ENCODE data around the gene PROSER1.
"Not testable (repeated sequence)": the region's sequence is repeated elsewhere in the genome, so short reads cannot be mapped to it uniquely, and the experiment has no call there.

PROSER1 gene

DNA sequence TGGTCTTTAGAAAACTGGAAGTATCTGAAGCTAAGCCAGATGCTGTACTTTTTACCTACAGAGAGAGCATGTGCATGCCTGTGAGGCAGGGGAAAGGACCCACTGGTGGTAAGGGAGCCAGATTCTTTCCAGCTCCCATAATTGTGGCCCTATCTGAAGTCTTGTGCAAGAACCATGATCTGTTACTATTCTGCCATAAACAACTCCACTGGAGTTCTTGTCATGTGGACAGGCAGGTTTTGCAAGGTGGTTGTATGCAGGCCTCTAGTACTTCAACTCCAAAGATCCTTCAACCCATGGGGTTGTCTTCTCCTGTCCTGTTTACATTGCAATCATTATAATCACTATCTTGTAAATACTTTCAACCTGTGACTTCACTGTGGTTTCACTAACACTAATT, 14.1 kb downstream of the PROSER1 start:
- no peak for DNase-seq

DNA sequence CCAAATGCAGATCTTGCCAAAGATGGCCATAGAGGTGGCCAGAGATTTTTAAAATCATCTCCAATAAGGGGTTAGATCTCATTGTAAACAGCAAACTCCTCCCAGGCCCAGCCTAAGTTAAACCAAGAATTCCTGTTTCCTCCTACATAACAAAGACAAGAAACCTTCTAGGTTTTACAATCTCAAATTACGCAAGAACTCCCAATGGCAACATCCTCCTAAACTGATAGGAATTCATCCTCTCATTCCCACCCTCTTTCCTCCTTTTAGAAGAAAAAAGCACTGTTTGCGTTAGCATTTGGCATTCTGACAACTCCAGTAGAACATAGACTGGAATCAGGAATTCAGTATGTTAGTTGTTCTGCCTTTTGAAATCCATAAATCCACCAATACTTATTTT, 14.6 kb downstream of the PROSER1 start:
- no peak for DNase-seq

DNA sequence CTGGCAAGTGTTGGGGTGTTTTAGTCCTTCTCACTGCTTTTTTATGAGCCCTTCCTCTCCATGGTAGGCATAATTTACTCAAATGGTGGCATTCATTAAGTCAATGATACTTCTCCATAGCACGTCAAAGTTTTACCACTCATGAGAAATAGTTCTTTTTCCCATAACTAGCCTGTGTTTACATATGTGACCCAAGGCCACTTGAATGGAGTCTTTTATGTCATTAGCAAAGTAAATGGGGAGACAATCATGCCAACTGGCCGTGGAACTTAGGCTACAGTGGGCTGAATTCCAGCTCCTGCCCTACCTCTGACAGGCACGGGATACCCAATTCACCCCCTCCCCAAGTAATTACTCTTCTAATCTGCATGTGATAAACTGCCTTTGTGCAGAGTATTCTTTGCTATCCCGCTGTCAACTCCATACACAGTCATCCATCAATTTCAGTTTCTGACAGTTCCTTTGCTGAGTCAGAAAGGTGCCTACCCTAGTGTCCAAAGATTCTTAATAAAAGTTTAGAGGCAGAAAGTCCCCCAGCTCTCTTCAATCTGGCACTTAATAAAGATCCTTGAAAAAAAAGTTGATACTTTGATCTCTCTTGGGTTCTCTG, 16.9 kb downstream of the PROSER1 start:
- no peak for DNase-seq

- peak in 1 of 2 donors; percentile 19 for DNase-seq
Observed at GRCh38 chr13:39016787-39017186, 21.1 kb downstream of the PROSER1 start.

- DNase-seq: no peak
Observed at GRCh38 chr13:39016087-39016486, 21.8 kb downstream of the PROSER1 start.

DNA sequence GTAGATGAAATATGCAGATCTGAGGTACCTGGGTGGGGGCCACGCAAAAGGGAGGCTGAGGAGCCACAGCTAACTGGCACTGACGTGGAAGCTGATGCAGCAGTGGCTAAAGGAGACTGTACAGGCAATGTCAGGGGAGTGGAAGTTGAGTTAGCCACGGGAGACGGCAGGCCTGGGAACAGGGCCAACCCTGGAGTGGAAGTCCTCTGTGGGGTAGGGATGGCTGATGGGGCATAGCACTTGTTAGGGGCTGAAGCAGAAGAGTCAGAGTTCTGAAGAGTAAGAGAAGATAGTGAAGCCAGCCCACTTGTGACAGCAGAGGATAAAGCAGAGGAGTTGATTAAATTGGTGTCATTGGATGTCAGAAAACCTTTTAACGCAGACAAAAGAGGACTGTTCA, 24.4 kb downstream of the PROSER1 start:
- DNase-seq: no peak

- no peak for DNase-seq
Observed at GRCh38 chr13:39012608-39013007, 25.3 kb downstream of the PROSER1 start.

GRCh38 chr13:39006371-39007111, 31.3 kb downstream of the PROSER1 start:
- DNase-seq: not testable (repeated sequence)

DNA sequence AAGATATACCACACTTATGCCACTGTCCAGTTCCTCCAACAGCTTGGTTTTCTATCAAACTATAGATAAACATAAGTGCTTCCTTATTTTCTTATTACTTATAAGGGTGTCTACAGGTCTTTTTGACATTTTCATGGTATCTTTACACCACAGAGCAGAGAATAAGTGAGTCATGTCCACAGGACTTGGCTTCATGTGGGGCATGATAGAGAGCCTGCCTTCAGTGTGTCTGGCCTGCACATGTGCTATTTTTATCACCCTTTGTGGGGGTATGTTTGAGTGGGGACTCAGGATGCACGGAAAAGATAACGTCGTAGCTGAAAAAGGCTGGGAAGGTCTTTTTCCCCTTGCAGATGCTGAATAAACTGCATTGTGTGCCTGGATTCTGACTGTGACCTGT, 39.1 kb downstream of the PROSER1 start:
- DNase-seq: no peak

DNA sequence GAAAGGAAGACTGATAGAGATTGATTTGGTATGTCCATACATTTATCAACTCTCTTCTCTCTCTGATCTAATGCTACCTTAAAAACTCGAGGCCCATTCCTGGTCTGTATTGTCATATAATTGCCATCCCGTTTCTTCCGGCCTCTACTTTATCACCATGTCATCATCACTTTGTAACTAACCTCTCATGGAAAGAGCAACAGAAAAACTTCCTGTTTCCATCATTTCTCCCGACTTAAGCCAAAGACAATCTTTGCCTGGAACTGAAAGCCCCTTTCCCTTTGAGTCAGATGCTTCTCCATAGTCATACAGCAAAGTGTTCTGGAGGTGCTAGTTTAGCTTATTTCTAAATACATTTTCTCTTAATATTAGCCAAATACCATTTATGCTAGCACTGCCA, 44.5 kb downstream of the PROSER1 start:
- no peak for DNase-seq

DNA sequence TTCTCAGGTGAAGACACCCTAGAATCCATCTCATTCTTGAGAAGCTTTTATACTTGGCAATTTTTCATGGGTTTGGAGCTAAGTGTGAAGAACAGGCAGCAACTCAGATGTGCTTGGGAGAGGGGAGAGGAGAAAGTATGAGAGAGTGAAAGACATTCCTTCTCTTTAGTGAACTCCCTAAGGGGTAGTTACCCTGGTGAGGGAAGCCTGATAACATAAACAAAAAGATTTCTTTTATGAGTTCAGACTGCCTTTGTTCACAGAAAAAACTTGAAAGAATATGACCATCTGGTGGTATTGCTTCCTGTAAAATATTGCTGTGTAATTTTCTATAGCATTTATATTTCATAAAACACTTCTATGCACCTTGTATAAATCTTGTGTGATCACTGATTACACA, 47.2 kb downstream of the PROSER1 start, which contains the start of gene STOML3:
Gene STOML3 (minus strand): TSS at position 139 of the 400 bp plus-strand sequence. CDS start 110 bp downstream, at position 29.
- DNase-seq: no peak

GRCh38 chr13:38981096-38981495, 56.8 kb downstream of the PROSER1 start:
- DNase-seq: no peak

DNA sequence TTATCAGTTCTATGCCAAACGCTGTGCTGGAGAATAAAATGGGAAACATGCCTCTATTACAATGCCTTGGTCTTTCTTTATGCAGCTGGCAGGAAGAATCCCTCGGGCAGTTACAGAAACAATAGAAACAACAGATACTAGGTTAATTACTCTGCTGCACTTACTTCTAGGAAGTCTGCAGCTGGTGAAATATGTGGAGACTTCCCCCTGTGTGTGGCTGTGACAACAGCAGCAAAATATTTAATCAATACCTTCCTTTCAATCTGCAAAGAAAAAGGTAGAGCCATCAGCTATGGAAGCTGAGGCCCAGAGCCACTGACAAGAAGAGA, 57.2 kb downstream of the PROSER1 start:
- DNase-seq: no peak

GRCh38 chr13:38979891-38980749, 57.8 kb downstream of the PROSER1 start:
- no peak for DNase-seq

GRCh38 chr13:38970380-38971051, 67.4 kb downstream of the PROSER1 start:
- no peak for DNase-seq

- DNase-seq: no peak
Observed at GRCh38 chr13:38969187-38969586, 68.7 kb downstream of the PROSER1 start.

GRCh38 chr13:38967446-38967845, 70.4 kb downstream of the PROSER1 start:
- DNase-seq: no peak

GRCh38 chr13:38965281-38965680, 72.6 kb downstream of the PROSER1 start:
- DNase-seq: no peak

DNA sequence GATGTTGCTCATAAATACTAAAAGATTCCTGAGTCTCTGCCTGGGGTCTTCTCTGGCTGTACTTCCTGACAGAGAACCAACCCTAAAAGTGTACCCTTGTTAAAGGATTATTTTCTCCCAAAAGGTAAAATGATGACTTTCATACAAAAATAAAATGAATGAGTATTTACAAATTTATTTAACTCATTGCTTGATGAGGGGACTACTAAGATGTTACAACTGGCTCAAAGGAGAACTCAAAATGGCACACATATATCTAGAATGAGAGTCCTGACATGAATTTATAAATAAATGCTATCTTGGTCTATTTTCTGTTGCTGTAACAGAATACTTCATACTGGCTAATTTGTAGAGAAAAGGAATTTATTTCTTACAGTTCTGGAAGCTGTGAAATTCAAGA, 77.7 kb downstream of the PROSER1 start:
- no peak for DNase-seq

All from CD4-positive, alpha-beta T cell treated with Interleukin-1 beta for 1 hour (primary cell).